ENCODE results near the gene ZNF536.

Gene ZNF536

GRCh38 chr19:30498707-30499106, 126.5 kb downstream of the ZNF536 start:
- Histone ChIP-seq H3K36me3 (ENCODE audit: control insufficient read depth, insufficient read depth, low read length) (no peaks in the 10 kb centered on the region), H3K4me3 (ENCODE audit: low read length) (no peak overlapping the region), H3K9ac (ENCODE audit: low read length) (no peak overlapping the region), H3K27me3 (ENCODE audit: control insufficient read depth, insufficient read depth, low read length) (no peaks in the 10 kb centered on the region), H3K4me1 (ENCODE audit: control insufficient read depth, insufficient read depth, low read length) (no peaks in the 10 kb centered on the region), H3K9me3 (ENCODE audit: control insufficient read depth, low read length) (no peaks in the 10 kb centered on the region)

GRCh38 chr19:30504272-30504671, 132.1 kb downstream of the ZNF536 start:
- no peak overlapping the region for H3K9ac ChIP-seq (ENCODE audit: low read length)
- no peaks in the 10 kb centered on the region for H3K36me3 ChIP-seq (ENCODE audit: control insufficient read depth, insufficient read depth, low read length)
- H3K4me3 ChIP-seq (ENCODE audit: low read length), result no peak overlapping the region

GRCh38 chr19:30512176-30513081, 140.2 kb downstream of the ZNF536 start:
- no peaks in the 10 kb centered on the region for H3K27me3 ChIP-seq (ENCODE audit: control insufficient read depth, insufficient read depth, low read length)
- no peak overlapping the region for H3K4me3 ChIP-seq (ENCODE audit: low read length)
- no peaks in the 10 kb centered on the region for H3K36me3 ChIP-seq (ENCODE audit: control insufficient read depth, insufficient read depth, low read length)
- no peak overlapping the region for H3K9ac ChIP-seq (ENCODE audit: low read length)
- H3K4me1 ChIP-seq (ENCODE audit: control insufficient read depth, insufficient read depth, low read length), result no peaks in the 10 kb centered on the region
- H3K9me3 ChIP-seq (ENCODE audit: control insufficient read depth, low read length), result no peaks in the 10 kb centered on the region

More at GRCh38 chr19:30504272-30504671, 132.1 kb downstream of the ZNF536 start:
- no peaks in the 10 kb centered on the region for H3K4me1 ChIP-seq (ENCODE audit: control insufficient read depth, insufficient read depth, low read length)
- no peaks in the 10 kb centered on the region for H3K9me3 ChIP-seq (ENCODE audit: control insufficient read depth, low read length)
- no peaks in the 10 kb centered on the region for H3K27me3 ChIP-seq (ENCODE audit: control insufficient read depth, insufficient read depth, low read length)

- H3K36me3 ChIP-seq (ENCODE audit: control insufficient read depth, insufficient read depth, low read length), result no peaks in the 10 kb centered on the region
- no peak overlapping the region for H3K4me3 ChIP-seq (ENCODE audit: low read length)
- no peaks in the 10 kb centered on the region for H3K4me1 ChIP-seq (ENCODE audit: control insufficient read depth, insufficient read depth, low read length)
- H3K9ac ChIP-seq (ENCODE audit: low read length), result no peak overlapping the region
- H3K9me3 ChIP-seq (ENCODE audit: control insufficient read depth, low read length), result no peaks in the 10 kb centered on the region
- no peaks in the 10 kb centered on the region for H3K27me3 ChIP-seq (ENCODE audit: control insufficient read depth, insufficient read depth, low read length)
These were observed 140.9 kb downstream of the ZNF536 start for GRCh38 chr19:30513082-30513411.

- Histone ChIP-seq H3K9ac (ENCODE audit: low read length) (no peak overlapping the region), H3K9me3 (ENCODE audit: control insufficient read depth, low read length) (no peaks in the 10 kb centered on the region), H3K27me3 (ENCODE audit: control insufficient read depth, insufficient read depth, low read length) (no peaks in the 10 kb centered on the region), H3K36me3 (ENCODE audit: control insufficient read depth, insufficient read depth, low read length) (no peaks in the 10 kb centered on the region), H3K4me3 (ENCODE audit: low read length) (no peak overlapping the region), H3K4me1 (ENCODE audit: control insufficient read depth, insufficient read depth, low read length) (no peaks in the 10 kb centered on the region)
These were observed 143.9 kb downstream of the ZNF536 start for GRCh38 chr19:30516111-30516510.

GRCh38 chr19:30516531-30516930, 144.3 kb downstream of the ZNF536 start:
- H3K4me3 ChIP-seq (ENCODE audit: low read length), result no peak overlapping the region
- no peaks in the 10 kb centered on the region for H3K27me3 ChIP-seq (ENCODE audit: control insufficient read depth, insufficient read depth, low read length)
- H3K9ac ChIP-seq (ENCODE audit: low read length), result no peak overlapping the region
- no peaks in the 10 kb centered on the region for H3K9me3 ChIP-seq (ENCODE audit: control insufficient read depth, low read length)
- H3K4me1 ChIP-seq (ENCODE audit: control insufficient read depth, insufficient read depth, low read length), result no peaks in the 10 kb centered on the region
- H3K36me3 ChIP-seq (ENCODE audit: control insufficient read depth, insufficient read depth, low read length), result no peaks in the 10 kb centered on the region

- H3K9ac ChIP-seq (ENCODE audit: low read length), result no peak overlapping the region
- H3K9me3 ChIP-seq (ENCODE audit: control insufficient read depth, low read length), result no peaks in the 10 kb centered on the region
- no peak overlapping the region for H3K4me3 ChIP-seq (ENCODE audit: low read length)
- no peaks in the 10 kb centered on the region for H3K36me3 ChIP-seq (ENCODE audit: control insufficient read depth, insufficient read depth, low read length)
- H3K4me1 ChIP-seq (ENCODE audit: control insufficient read depth, insufficient read depth, low read length), result no peaks in the 10 kb centered on the region
- H3K27me3 ChIP-seq (ENCODE audit: control insufficient read depth, insufficient read depth, low read length), result no peaks in the 10 kb centered on the region
These were observed 146.9 kb downstream of the ZNF536 start for GRCh38 chr19:30518965-30519606.

GRCh38 chr19:30519607-30520205, 147.5 kb downstream of the ZNF536 start:
- Histone ChIP-seq H3K4me3 (ENCODE audit: low read length) (no peak overlapping the region), H3K36me3 (ENCODE audit: control insufficient read depth, insufficient read depth, low read length) (no peaks in the 10 kb centered on the region), H3K9me3 (ENCODE audit: control insufficient read depth, low read length) (no peaks in the 10 kb centered on the region), H3K27me3 (ENCODE audit: control insufficient read depth, insufficient read depth, low read length) (no peaks in the 10 kb centered on the region), H3K9ac (ENCODE audit: low read length) (no peak overlapping the region), H3K4me1 (ENCODE audit: control insufficient read depth, insufficient read depth, low read length) (no peaks in the 10 kb centered on the region)

- H3K4me1 ChIP-seq (ENCODE audit: control insufficient read depth, insufficient read depth, low read length), result no peaks in the 10 kb centered on the region
- H3K9ac ChIP-seq (ENCODE audit: low read length), result no peak overlapping the region
- H3K36me3 ChIP-seq (ENCODE audit: control insufficient read depth, insufficient read depth, low read length), result no peaks in the 10 kb centered on the region
- no peak overlapping the region for H3K4me3 ChIP-seq (ENCODE audit: low read length)
- H3K9me3 ChIP-seq (ENCODE audit: control insufficient read depth, low read length), result no peaks in the 10 kb centered on the region
- H3K27me3 ChIP-seq (ENCODE audit: control insufficient read depth, insufficient read depth, low read length), result no peaks in the 10 kb centered on the region
These were observed 148.7 kb downstream of the ZNF536 start for GRCh38 chr19:30520735-30521479.

GRCh38 chr19:30521937-30522336, 149.8 kb downstream of the ZNF536 start:
- no peaks in the 10 kb centered on the region for H3K4me1 ChIP-seq (ENCODE audit: control insufficient read depth, insufficient read depth, low read length)
- H3K27me3 ChIP-seq (ENCODE audit: control insufficient read depth, insufficient read depth, low read length), result no peaks in the 10 kb centered on the region
- no peaks in the 10 kb centered on the region for H3K9me3 ChIP-seq (ENCODE audit: control insufficient read depth, low read length)
- no peaks in the 10 kb centered on the region for H3K36me3 ChIP-seq (ENCODE audit: control insufficient read depth, insufficient read depth, low read length)
- H3K4me3 ChIP-seq (ENCODE audit: low read length), result no peak overlapping the region
- no peak overlapping the region for H3K9ac ChIP-seq (ENCODE audit: low read length)

- Histone ChIP-seq H3K4me1 (ENCODE audit: control insufficient read depth, insufficient read depth, low read length) (no peaks in the 10 kb centered on the region), H3K9me3 (ENCODE audit: control insufficient read depth, low read length) (no peaks in the 10 kb centered on the region), H3K4me3 (ENCODE audit: low read length) (no peak overlapping the region), H3K27me3 (ENCODE audit: control insufficient read depth, insufficient read depth, low read length) (no peaks in the 10 kb centered on the region), H3K9ac (ENCODE audit: low read length) (no peak overlapping the region), H3K36me3 (ENCODE audit: control insufficient read depth, insufficient read depth, low read length) (no peaks in the 10 kb centered on the region)
These were observed 150.2 kb downstream of the ZNF536 start for GRCh38 chr19:30522341-30522740.

GRCh38 chr19:30523791-30524190, 151.6 kb downstream of the ZNF536 start:
- no peaks in the 10 kb centered on the region for H3K9me3 ChIP-seq (ENCODE audit: control insufficient read depth, low read length)
- H3K4me3 ChIP-seq (ENCODE audit: low read length), result no peak overlapping the region
- H3K36me3 ChIP-seq (ENCODE audit: control insufficient read depth, insufficient read depth, low read length), result no peaks in the 10 kb centered on the region
- H3K4me1 ChIP-seq (ENCODE audit: control insufficient read depth, insufficient read depth, low read length), result no peaks in the 10 kb centered on the region
- no peak overlapping the region for H3K9ac ChIP-seq (ENCODE audit: low read length)
- H3K27me3 ChIP-seq (ENCODE audit: control insufficient read depth, insufficient read depth, low read length), result no peaks in the 10 kb centered on the region
